Vagina (tissue), 2 donors: Measurements from ENCODE around the gene RRN3.

Source experiments
- POLR2A ChIP-seq, 2 donors: fragments of 450-650 bp; IDR thresholded peaks; one replicate each; pipeline ENCODE4 v1.6.1; 2017; ENCODE audit warnings: antibody characterized with exemption in 2 of 2, mild to moderate bottlenecking in 2 of 2, moderate library complexity in 2 of 2
- TF ChIP-seq, protein P1 (sequence below), 3 experiments: fragments of 450-650 bp in 2 of 3; fragments of 200-600 bp in 1 of 3; sonication (generic) in 1 of 3; IDR thresholded peaks; one replicate each; pipeline ENCODE4 v1.5.1; 2017 to 2019; ENCODE audit warnings: antibody characterized with exemption in 3 of 3, mild to moderate bottlenecking in 2 of 3, moderate library complexity in 2 of 3

DNA sequence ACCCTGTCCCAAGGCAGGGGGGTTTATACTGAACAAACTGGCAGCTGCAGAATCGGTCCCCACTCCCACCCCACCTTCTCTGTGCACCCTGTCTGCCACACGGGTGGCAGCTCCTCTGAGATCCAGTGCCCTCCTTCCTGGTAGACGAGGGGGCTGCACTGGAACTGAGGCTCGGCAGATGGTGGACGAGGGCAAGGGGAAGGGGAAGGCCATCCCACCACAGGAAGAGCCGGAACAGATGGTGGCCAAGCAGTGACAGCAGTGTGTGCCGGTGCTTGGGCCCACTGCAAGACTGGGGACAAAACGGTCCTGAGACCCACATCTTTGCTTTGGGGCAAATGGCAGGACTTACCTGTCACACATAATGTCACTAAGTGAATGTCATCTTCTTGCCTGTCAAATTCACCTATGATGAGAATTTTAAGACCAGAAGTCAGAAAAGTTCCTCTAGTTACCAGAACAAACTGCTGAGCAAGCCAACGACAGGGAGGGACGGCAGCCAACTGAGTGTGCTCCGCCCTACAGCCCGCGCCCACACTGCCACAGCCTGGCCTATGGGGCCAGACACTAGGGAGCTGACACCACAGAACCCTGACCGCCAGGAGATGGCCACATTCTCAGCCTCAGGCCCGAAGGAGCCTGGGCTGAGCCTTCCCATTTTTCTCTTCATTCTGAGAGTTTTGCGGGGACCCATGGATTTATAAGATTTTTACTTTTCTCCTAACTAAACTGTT is 52.6 kb downstream of the RRN3 start:
- no peak for TF ChIP-seq POLR2A (IDR thresholded peaks at IDR 0.05)
- TF ChIP-seq, protein P1, sequence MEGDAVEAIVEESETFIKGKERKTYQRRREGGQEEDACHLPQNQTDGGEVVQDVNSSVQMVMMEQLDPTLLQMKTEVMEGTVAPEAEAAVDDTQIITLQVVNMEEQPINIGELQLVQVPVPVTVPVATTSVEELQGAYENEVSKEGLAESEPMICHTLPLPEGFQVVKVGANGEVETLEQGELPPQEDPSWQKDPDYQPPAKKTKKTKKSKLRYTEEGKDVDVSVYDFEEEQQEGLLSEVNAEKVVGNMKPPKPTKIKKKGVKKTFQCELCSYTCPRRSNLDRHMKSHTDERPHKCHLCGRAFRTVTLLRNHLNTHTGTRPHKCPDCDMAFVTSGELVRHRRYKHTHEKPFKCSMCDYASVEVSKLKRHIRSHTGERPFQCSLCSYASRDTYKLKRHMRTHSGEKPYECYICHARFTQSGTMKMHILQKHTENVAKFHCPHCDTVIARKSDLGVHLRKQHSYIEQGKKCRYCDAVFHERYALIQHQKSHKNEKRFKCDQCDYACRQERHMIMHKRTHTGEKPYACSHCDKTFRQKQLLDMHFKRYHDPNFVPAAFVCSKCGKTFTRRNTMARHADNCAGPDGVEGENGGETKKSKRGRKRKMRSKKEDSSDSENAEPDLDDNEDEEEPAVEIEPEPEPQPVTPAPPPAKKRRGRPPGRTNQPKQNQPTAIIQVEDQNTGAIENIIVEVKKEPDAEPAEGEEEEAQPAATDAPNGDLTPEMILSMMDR (IDR thresholded peaks at IDR 0.05), result no peak
